GM12892 (cell line): ENCODE data around the gene BMP2K.

ENCODE experiments used
- DNase-seq: peaks from one replicate; pipeline ENCODE4 v3.0.0; 2011; ENCODE audit not compliant: insufficient read length
- FAIRE-seq: peaks from 2 replicates; lab custom pipeline; 2011; peaks lifted over from hg19 to GRCh38; lab: Jason Lieb, UNC
- POLR2A ChIP-seq: IDR thresholded peaks from 2 replicates; pipeline ENCODE4 v1.6.1; 2011; ENCODE audit warnings: low read depth, low read length, control low read depth
- POLR2AphosphoS5 ChIP-seq: IDR thresholded peaks from 2 replicates; pipeline ENCODE4 v1.6.1; 2011; ENCODE audit warnings: low read depth, low read length, control low read depth
- TAF1 ChIP-seq: IDR thresholded peaks from 2 replicates; pipeline ENCODE4 v1.6.1; 2011; ENCODE audit warnings: low read depth, mild to moderate bottlenecking, control low read depth, low read length, borderline replicate concordance

Gene BMP2K

GRCh38 chr4:78951862-78952472 lies 175.8 kb downstream of the BMP2K start:
- TF ChIP-seq TAF1: no peak
- TF ChIP-seq POLR2AphosphoS5: no peak
- TF ChIP-seq POLR2A: no peak
- FAIRE-seq (peak; percentile 62), DNase-seq (no peak)

- TF ChIP-seq POLR2AphosphoS5 (no peak), TAF1 (no peak), POLR2A (no peak)
- no peak for FAIRE-seq
- DNase-seq: no peak
Measured at GRCh38 chr4:78953231-78953630, 177.1 kb downstream of the BMP2K start.

GRCh38 chr4:78953769-78954666 lies 177.9 kb downstream of the BMP2K start:
- TF ChIP-seq TAF1: no peak
- no peak for TF ChIP-seq POLR2A
- TF ChIP-seq POLR2AphosphoS5: no peak
- no peak for DNase-seq
- no peak for FAIRE-seq

- DNase-seq: no peak
- TF ChIP-seq POLR2AphosphoS5: no peak
- TF ChIP-seq TAF1: no peak
- no peak for TF ChIP-seq POLR2A
- FAIRE-seq: no peak
Measured at GRCh38 chr4:78956975-78957374, 180.8 kb downstream of the BMP2K start.

GRCh38 chr4:78960926-78961325 lies 184.8 kb downstream of the BMP2K start:
- no peak for FAIRE-seq
- DNase-seq: no peak
- no peak for TF ChIP-seq TAF1
